HL-60 (cell line): ENCODE data around the gene LINC01488.

ENCODE experiments used
- DNase-seq, 2 experiments: peaks; one replicate each; pipeline ENCODE4 v3.0.0-alpha.2; 2010 to 2020; ENCODE audit warnings: low read depth in 1 of 2, low spot score in 1 of 2
- H3K27ac ChIP-seq: fragments of 250-450 bp; sonication (Bioruptor Pico); replicated peaks from 2 replicates; pipeline ENCODE4 v1.5.1; 2020; ENCODE audit warnings: mild to moderate bottlenecking, moderate library complexity
- H3K27me3 ChIP-seq: fragments of 250-450 bp; sonication (Bioruptor Pico); 2 replicates; pipeline ENCODE4 v1.5.1; 2021; ENCODE audit warnings: mild to moderate bottlenecking, moderate library complexity; ENCODE audit not compliant: insufficient read depth, poor library complexity, severe bottlenecking
- H3K4me3 ChIP-seq: replicated peaks from 2 replicates; pipeline ENCODE4 v1.5.1; 2011; ENCODE audit warnings: mild to moderate bottlenecking, control low read depth, low read length; ENCODE audit not compliant: insufficient read depth
- CTCF ChIP-seq: IDR thresholded peaks from one replicate; pipeline ENCODE4 v1.5.1; 2011; ENCODE audit warnings: low read length, control low read depth, inconsistent platforms; ENCODE audit not compliant: insufficient read depth
- GABPA ChIP-seq: IDR thresholded peaks from 2 replicates; pipeline ENCODE4 v1.6.1; 2012; ENCODE audit warnings: low read depth
- POLR2AphosphoS5 ChIP-seq: IDR thresholded peaks from 2 replicates; pipeline ENCODE4 v1.6.1; 2012; ENCODE audit warnings: low read depth
- REST ChIP-seq: IDR thresholded peaks from 2 replicates; pipeline ENCODE4 v1.6.1; 2012; ENCODE audit warnings: low read depth; ENCODE audit not compliant: insufficient replicate concordance
- SPI1 ChIP-seq: IDR thresholded peaks from 2 replicates; pipeline ENCODE4 v1.6.1; 2012; ENCODE audit warnings: low read depth, mild to moderate bottlenecking, borderline replicate concordance

Gene LINC01488

GRCh38 chr11:69542314-69543168, 61.1 kb downstream of the LINC01488 start:
- no peak for TF ChIP-seq CTCF
- TF ChIP-seq GABPA = no peak
- no peak for TF ChIP-seq REST
- no peak for TF ChIP-seq SPI1
- no peak for TF ChIP-seq POLR2AphosphoS5
- H3K27me3 ChIP-seq = no peaks in the 10 kb centered on the region
- no peak for DNase-seq
- H3K4me3 ChIP-seq = no peak overlapping the region
- no peak overlapping the region for H3K27ac ChIP-seq
